GM12878 (cell line): ENCODE results near the gene MAP4K2. TPM values are rescaled to one million over a fixed set of nuclear protein-coding genes. Genes with fewer than 3 reads are reported as not detected.

Experiments
- ATAC-seq: fragments of 200-7000 bp; cut with Tn5 transposase; 3 replicates; pipeline ENCODE4 v1.9.1; 2020; ENCODE audit warnings: mild to moderate bottlenecking, moderate library complexity
- BruUV-seq: library from RNA; stranded (reverse); fragments of 400-500 nt; replicated peaks from 2 replicates; lab custom pipeline; 2021; lab: Mats Ljungman, UMichigan
- CTCF ChIA-PET: fragments of 300-600 bp; sonication (Branson Sonifier 250); formaldehyde crosslinking; extraction: SDS; loops from one replicate; lab custom pipeline; 2021; ENCODE audit warnings: inconsistent platforms; lab: Yijun Ruan, JAX
- POLR2A ChIA-PET: fragments of 350-600 bp; formaldehyde crosslinking; extraction: SDS; loops from one replicate; lab custom pipeline; 2021; ENCODE audit warnings: inconsistent platforms; lab: Charles Lee
- RAD21 ChIA-PET: fragments of 300-600 bp; sonication (Branson Sonifier 250); formaldehyde crosslinking; loops from one replicate; lab custom pipeline; 2023; ENCODE audit warnings: antibody characterized with exemption; ENCODE audit not compliant: unreplicated experiment; lab: Charles Lee
- SMC1A ChIA-PET: fragments of 300-600 bp; sonication (Branson Sonifier 250); formaldehyde crosslinking; loops from one replicate; lab custom pipeline; 2023; ENCODE audit not compliant: unreplicated experiment, uncharacterized antibody; lab: Charles Lee
- DNase-seq: peaks from one replicate; pipeline ENCODE4 v3.0.0-alpha.2; 2011; ENCODE audit warnings: low read depth, low spot score
- FAIRE-seq: peaks from 3 replicates; lab custom pipeline; 2011; peaks lifted over from hg19 to GRCh38; lab: Jason Lieb, UNC
- H2AFZ ChIP-seq: 2 replicates; pipeline ENCODE4 v1.6.0; 2011; ENCODE audit warnings: low read depth, low read length, control low read depth; ENCODE audit not compliant: control insufficient read depth
- H3K27ac ChIP-seq: 2 replicates; pipeline ENCODE4 v1.5.1; 2011; ENCODE audit warnings: control low read depth; ENCODE audit not compliant: control insufficient read depth, insufficient read depth
- H3K27me3 ChIP-seq, 2 experiments: replicated peaks in 1 of 2; 2 replicates each; pipeline versions ENCODE4 v1.6.0 to v1.6.1; 2011; ENCODE audit warnings: low read length in 1 of 2; ENCODE audit not compliant: control insufficient read depth in 2 of 2, insufficient read depth in 2 of 2
- H3K36me3 ChIP-seq, 2 experiments: 2 replicates each; pipeline ENCODE4 v1.5.1; 2011; ENCODE audit warnings: low read length in 1 of 2; ENCODE audit not compliant: control insufficient read depth in 2 of 2, insufficient read depth in 2 of 2
- H3K4me1 ChIP-seq: 2 replicates; pipeline ENCODE4 v1.6.1; 2011; ENCODE audit warnings: mild to moderate bottlenecking, low read length, moderate library complexity, mixed read lengths; ENCODE audit not compliant: control insufficient read depth, insufficient read depth
- H3K4me2 ChIP-seq: 2 replicates; pipeline ENCODE4 v1.6.0; 2011; ENCODE audit warnings: control low read depth; ENCODE audit not compliant: control insufficient read depth, insufficient read depth
- H3K4me3 ChIP-seq: fragments of 200-600 bp; sonication (generic); 2 replicates; pipeline ENCODE4 v1.5.1; 2016
- H3K79me2 ChIP-seq: 2 replicates; pipeline ENCODE4 v1.6.0; 2011; ENCODE audit warnings: low read length; ENCODE audit not compliant: control insufficient read depth, insufficient read depth
- H3K9ac ChIP-seq: 2 replicates; pipeline ENCODE4 v1.8.0; 2011; ENCODE audit warnings: low read length, control low read depth, mixed read lengths; ENCODE audit not compliant: control insufficient read depth, insufficient read depth
- H3K9me3 ChIP-seq: replicated peaks from 3 replicates; pipeline ENCODE4 v1.5.1; 2011; ENCODE audit warnings: mild to moderate bottlenecking, low read length; ENCODE audit not compliant: control insufficient read depth, insufficient read depth
- H4K20me1 ChIP-seq: 2 replicates; pipeline ENCODE4 v1.6.0; 2011; ENCODE audit not compliant: control insufficient read depth, insufficient read depth
- BHLHE40 ChIP-seq, 2 experiments: fragments of 450-650 bp in 1 of 2; IDR thresholded peaks; 2 replicates each; pipeline ENCODE4 v1.6.1; 2011 to 2017; ENCODE audit warnings: low read depth in 2 of 2, borderline replicate concordance in 1 of 2, improper control_type of control experiment in 1 of 2, low read length in 1 of 2, mild to moderate bottlenecking in 1 of 2
- E2F8 ChIP-seq: fragments of 450-650 bp; IDR thresholded peaks from 2 replicates; pipeline ENCODE4 v1.6.1; 2018; ENCODE audit warnings: mild to moderate bottlenecking, low read depth, moderate library complexity; ENCODE audit not compliant: partially characterized antibody
- FOXM1 ChIP-seq: IDR thresholded peaks from 2 replicates; pipeline ENCODE4 v1.6.1; 2012; ENCODE audit warnings: low read depth, mild to moderate bottlenecking, inconsistent platforms, low read length, moderate library complexity
- MLLT1 ChIP-seq: fragments of 450-650 bp; IDR thresholded peaks from 2 replicates; pipeline ENCODE4 v1.6.1; 2016; ENCODE audit warnings: mild to moderate bottlenecking
- NFXL1 ChIP-seq: fragments of 450-650 bp; IDR thresholded peaks from 2 replicates; pipeline ENCODE4 v1.6.1; 2017; ENCODE audit warnings: antibody characterized with exemption, mild to moderate bottlenecking, borderline replicate concordance
- PKNOX1 ChIP-seq: fragments of 450-650 bp; IDR thresholded peaks from 2 replicates; pipeline ENCODE4 v1.6.1; 2016; ENCODE audit warnings: mild to moderate bottlenecking
- RFX5 ChIP-seq: IDR thresholded peaks from 2 replicates; pipeline ENCODE4 v1.6.1; 2011; ENCODE audit warnings: low read depth, low read length, improper control_type of control experiment
- SREBF1 ChIP-seq: IDR thresholded peaks from 2 replicates; pipeline ENCODE4 v1.6.1; 2012; ENCODE audit warnings: mild to moderate bottlenecking, low read length
- SREBF2 ChIP-seq: IDR thresholded peaks from 2 replicates; pipeline ENCODE4 v1.6.1; 2012; ENCODE audit warnings: mild to moderate bottlenecking, low read length
- TCF3 ChIP-seq: IDR thresholded peaks from 2 replicates; pipeline ENCODE4 v1.6.1; 2012; ENCODE audit warnings: low read depth, mild to moderate bottlenecking, low read length, borderline replicate concordance; ENCODE audit not compliant: insufficient read depth
- ZBED1 ChIP-seq: IDR thresholded peaks from 2 replicates; pipeline ENCODE4 v1.6.1; 2016; ENCODE audit warnings: borderline replicate concordance
- WGBS: methylation state at CpG from one replicate; pipeline ENCODE4 v1.1.6; 2016; ENCODE audit warnings: low lambda C conversion rate; ENCODE audit not compliant: insufficient replicate concordance, insufficient coverage; ENCODE audit errors: missing lambda C conversion rate; 5-methylcytosine and 5-hydroxymethylcytosine counted together
- in situ Hi-C: fragments of 300-500 bp; cut with MboI; formaldehyde crosslinking; loops from 9 replicates; pipeline ENCODE4 v1.14.3; 2018; ENCODE audit warnings: mixed read lengths
- intact Hi-C: fragments of 100-400 bp; cut with micrococcal nuclease; formaldehyde crosslinking; loops from one replicate; pipeline ENCODE4 v1.14.2; 2022; ENCODE audit not compliant: unreplicated experiment
- polyA plus RNA-seq, 11 experiments: library from polyadenylated mRNA; depleted of rRNA in 4 of 11; unstranded in 6 of 11; stranded (reverse) in 5 of 11; fragments of >200 nt; fragmentation: Nextera tagmentation in 4 of 11; fragmentation: Illumina TruSeq in 1 of 11; extraction: Ambion mirVana in 4 of 11; extraction: Trizol in 1 of 11; gene quantifications; 1 replicate in 1 of 11; 2 replicates in 10 of 11; pipeline versions ENCODE4 v1.2.1 to v1.2.3, GENCODE V29; 2011 to 2016; ENCODE audit warnings: inconsistent platforms in 2 of 11, missing spikeins in 2 of 11, low read depth in 1 of 11
- total RNA-seq, 4 experiments: library from RNA; depleted of rRNA in 3 of 4; stranded (reverse); fragments of >200 nt in 3 of 4; fragmentation: Illumina TruSeq in 1 of 4; extraction: Trizol in 1 of 4; gene quantifications; 2 replicates each; pipeline versions ENCODE4 v1.2.1 to v1.2.3, GENCODE V29; 2013 to 2021
- TF ChIP-seq, protein P1 (sequence below): fragments of 450-650 bp; IDR thresholded peaks from 2 replicates; pipeline ENCODE4 v1.6.1; 2017; ENCODE audit warnings: borderline replicate concordance
- TF ChIP-seq, protein P2 (sequence below): fragments of 450-650 bp; IDR thresholded peaks from 2 replicates; pipeline ENCODE4 v1.6.1; 2017; ENCODE audit warnings: low read depth, mild to moderate bottlenecking, moderate library complexity

Gene MAP4K2
- total and polyA plus RNA-seq, 10 of the 15 experiments (the other 5 are each of a cell fraction or from before 2014, with no cell fraction given), result 0.98 to 78.1 (median 48.9) TPM

DNA sequence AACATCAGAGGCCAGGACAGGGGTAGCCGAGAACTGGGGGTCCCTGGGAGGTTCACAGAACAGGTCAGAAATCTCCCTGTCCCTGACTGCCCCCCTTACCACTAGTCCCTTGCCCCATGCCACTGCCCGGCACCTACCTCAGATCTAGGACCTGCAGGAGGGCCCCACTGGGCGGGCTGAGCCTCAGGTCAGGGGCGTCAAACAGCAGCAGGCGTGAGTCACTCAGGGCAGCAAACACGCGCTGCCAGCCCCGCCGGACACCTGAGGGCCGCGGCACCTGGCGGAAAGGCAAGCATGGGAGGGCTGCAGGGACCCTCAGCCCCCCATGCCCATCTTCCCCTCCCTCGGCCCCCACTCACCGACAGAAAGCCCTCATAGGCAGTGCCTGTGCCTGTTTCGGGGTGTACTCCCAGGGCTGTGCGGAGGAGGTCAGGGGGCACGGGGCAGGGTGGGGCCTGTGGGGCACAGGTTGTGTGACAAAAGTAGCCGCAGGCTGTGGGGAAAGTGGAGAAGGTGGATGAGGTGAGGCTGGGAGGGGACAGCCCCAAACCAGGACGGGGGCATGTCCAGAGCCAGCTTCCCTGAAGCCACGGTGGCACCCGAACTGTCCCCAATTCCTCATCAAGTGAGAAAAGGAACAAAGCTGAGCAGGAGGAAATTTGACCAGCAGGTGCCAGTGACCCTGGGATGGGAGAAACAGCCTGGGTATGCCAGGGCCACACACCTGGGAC, 29.6 kb upstream of the MAP4K2 start (continued):
- no peak for TF ChIP-seq E2F8
- no peak for TF ChIP-seq SREBF1
- TF ChIP-seq, all 136 proteins: peak for 0

- ChIA-PET SMC1A (no interaction called here), RAD21 (no interaction called here), CTCF (no interaction called here), POLR2A (no interaction called here)
- no TSS peak for BruUV-seq
- Histone ChIP-seq H3K4me3 (no peak overlapping the region), H2AFZ (no peak overlapping the region), H3K27ac (no peak overlapping the region), H3K9me3 (no peaks in the 10 kb centered on the region), H3K9ac (no peak overlapping the region), H3K27me3 (no peaks in the 10 kb centered on the region), H3K4me1 (no peaks in the 10 kb centered on the region), H3K79me2 (no peaks in the 10 kb centered on the region), H3K4me2 (no peak overlapping the region), H3K36me3 (no peaks in the 10 kb centered on the region), H4K20me1 (no peaks in the 10 kb centered on the region)
- in situ Hi-C loops (no loop called here), intact Hi-C loops (no loop called here)
- 75% methylated on average over 24 of the region's 24 CpGs for WGBS
- no peak for FAIRE-seq
- DNase-seq, result no peak
- no peak for ATAC-seq
- TF ChIP-seq RFX5 (no peak), NFXL1 (no peak), ZBED1 (no peak), BHLHE40 (IDR thresholded peaks at IDR 0.05; ENCODE audit: borderline replicate concordance in 1 of 2, low read depth in 2 of 2, low read length in 1 of 2) (no peak), FOXM1 (no peak), SREBF2 (no peak), TCF3 (no peak), PKNOX1 (no peak), MLLT1 (no peak)
- TF ChIP-seq, protein P1, sequence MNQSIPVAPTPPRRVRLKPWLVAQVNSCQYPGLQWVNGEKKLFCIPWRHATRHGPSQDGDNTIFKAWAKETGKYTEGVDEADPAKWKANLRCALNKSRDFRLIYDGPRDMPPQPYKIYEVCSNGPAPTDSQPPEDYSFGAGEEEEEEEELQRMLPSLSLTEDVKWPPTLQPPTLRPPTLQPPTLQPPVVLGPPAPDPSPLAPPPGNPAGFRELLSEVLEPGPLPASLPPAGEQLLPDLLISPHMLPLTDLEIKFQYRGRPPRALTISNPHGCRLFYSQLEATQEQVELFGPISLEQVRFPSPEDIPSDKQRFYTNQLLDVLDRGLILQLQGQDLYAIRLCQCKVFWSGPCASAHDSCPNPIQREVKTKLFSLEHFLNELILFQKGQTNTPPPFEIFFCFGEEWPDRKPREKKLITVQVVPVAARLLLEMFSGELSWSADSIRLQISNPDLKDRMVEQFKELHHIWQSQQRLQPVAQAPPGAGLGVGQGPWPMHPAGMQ, result no peak
- TF ChIP-seq, protein P2, sequence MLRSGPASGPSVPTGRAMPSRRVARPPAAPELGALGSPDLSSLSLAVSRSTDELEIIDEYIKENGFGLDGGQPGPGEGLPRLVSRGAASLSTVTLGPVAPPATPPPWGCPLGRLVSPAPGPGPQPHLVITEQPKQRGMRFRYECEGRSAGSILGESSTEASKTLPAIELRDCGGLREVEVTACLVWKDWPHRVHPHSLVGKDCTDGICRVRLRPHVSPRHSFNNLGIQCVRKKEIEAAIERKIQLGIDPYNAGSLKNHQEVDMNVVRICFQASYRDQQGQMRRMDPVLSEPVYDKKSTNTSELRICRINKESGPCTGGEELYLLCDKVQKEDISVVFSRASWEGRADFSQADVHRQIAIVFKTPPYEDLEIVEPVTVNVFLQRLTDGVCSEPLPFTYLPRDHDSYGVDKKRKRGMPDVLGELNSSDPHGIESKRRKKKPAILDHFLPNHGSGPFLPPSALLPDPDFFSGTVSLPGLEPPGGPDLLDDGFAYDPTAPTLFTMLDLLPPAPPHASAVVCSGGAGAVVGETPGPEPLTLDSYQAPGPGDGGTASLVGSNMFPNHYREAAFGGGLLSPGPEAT, result no peak
These were observed 28.4 kb upstream of the MAP4K2 start for GRCh38 chr11:64831411-64831891.
